HFF-Myc (cell line): Measurements from ENCODE around the gene CSTF2.

Source experiments
- DNase-seq: peaks from one replicate; pipeline ENCODE4 v3.0.0-alpha.2; 2011; ENCODE audit warnings: low read depth; ENCODE audit errors: extremely low read depth
- H3K4me3 ChIP-seq: replicated peaks from 2 replicates; pipeline ENCODE4 v1.5.1; 2011; ENCODE audit warnings: low read depth, mild to moderate bottlenecking, control low read depth, low read length
- TF ChIP-seq, protein P1 (sequence below): IDR thresholded peaks from 2 replicates; pipeline ENCODE4 v1.5.1; 2012; ENCODE audit warnings: mild to moderate bottlenecking, low read depth, low read length, control low read depth; ENCODE audit errors: missing control alignments

The CSTF2 gene

DNA sequence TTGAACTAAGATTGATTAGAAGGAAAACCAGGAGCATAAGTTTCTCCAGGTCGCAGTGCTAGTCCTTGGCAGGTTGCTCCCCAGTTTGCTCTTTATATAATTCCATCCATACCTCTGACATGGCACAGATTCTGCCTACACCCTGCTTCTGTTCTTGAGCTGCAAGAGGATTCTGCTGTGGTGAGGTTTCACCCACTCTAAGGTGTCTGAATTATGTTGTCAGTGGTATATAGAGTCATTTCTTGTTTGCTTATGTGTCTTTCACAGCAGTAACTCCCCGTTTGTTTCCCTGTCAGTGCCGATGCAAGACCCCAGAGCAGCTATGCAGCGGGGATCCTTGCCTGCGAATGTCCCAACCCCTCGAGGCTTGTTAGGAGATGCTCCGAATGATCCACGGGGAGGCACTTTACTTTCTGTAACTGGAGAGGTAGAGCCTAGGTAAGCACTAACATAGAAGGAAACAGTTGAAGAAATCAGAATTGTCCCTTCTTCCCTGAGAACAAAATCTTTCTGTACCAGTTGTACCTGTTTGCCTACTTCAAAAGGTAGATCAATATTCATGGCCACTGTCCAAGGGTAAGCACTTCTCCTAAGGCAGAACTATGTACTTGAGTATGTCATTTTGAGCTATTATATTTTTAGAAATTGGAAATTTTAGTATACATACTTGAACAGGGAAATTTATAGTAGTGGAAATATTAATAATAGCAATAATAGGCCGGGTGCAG, 11.2 kb downstream of the CSTF2 start:
- TF ChIP-seq, protein P1, sequence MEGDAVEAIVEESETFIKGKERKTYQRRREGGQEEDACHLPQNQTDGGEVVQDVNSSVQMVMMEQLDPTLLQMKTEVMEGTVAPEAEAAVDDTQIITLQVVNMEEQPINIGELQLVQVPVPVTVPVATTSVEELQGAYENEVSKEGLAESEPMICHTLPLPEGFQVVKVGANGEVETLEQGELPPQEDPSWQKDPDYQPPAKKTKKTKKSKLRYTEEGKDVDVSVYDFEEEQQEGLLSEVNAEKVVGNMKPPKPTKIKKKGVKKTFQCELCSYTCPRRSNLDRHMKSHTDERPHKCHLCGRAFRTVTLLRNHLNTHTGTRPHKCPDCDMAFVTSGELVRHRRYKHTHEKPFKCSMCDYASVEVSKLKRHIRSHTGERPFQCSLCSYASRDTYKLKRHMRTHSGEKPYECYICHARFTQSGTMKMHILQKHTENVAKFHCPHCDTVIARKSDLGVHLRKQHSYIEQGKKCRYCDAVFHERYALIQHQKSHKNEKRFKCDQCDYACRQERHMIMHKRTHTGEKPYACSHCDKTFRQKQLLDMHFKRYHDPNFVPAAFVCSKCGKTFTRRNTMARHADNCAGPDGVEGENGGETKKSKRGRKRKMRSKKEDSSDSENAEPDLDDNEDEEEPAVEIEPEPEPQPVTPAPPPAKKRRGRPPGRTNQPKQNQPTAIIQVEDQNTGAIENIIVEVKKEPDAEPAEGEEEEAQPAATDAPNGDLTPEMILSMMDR, result no peak
- DNase-seq, result no peak
- no peak overlapping the region for H3K4me3 ChIP-seq

DNA sequence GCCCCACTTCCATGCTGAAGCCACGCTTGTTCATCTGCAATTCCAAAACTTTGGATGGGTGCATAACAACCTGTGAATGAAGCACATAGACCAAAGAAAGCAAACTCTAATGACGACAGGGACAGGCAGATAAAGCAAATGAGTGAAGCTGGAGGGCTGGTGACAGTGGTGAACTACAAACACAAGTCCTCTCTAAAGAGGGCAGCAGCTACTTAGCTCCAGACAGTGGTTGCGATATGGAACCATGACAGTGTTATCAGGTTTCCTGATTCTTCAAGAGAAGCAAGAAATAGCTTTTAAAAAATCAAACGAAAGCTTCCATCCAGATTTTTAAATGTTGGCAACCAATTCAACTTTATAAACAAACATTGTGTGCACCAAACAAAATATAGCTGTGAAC, 30.1 kb downstream of the CSTF2 start:
- TF ChIP-seq, protein P1, result no peak

DNA sequence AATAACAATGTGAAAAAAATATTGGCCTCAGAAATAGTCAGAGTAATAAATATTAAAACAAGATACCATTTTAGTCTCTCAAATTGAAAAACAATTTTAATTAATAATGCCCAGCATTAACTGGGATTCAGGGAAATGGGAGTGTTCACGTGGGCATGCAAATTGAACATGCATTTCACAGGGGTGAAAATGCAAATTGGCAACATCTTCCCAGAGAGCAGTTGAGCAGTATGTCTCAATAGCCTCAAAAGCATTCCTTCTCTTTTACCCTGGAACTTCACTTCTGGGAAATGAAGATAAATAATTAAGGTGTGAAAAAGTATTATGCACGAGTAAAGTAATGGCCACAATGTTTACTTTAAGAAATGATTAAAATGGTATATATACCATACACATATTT, 32.6 kb downstream of the CSTF2 start:
- no peak overlapping the region for H3K4me3 ChIP-seq
- no peak for DNase-seq
- TF ChIP-seq, protein P1, result no peak

More for the DNA sequence above, 30.1 kb downstream of the CSTF2 start:
- no peak overlapping the region for H3K4me3 ChIP-seq
- DNase-seq, result no peak

DNA sequence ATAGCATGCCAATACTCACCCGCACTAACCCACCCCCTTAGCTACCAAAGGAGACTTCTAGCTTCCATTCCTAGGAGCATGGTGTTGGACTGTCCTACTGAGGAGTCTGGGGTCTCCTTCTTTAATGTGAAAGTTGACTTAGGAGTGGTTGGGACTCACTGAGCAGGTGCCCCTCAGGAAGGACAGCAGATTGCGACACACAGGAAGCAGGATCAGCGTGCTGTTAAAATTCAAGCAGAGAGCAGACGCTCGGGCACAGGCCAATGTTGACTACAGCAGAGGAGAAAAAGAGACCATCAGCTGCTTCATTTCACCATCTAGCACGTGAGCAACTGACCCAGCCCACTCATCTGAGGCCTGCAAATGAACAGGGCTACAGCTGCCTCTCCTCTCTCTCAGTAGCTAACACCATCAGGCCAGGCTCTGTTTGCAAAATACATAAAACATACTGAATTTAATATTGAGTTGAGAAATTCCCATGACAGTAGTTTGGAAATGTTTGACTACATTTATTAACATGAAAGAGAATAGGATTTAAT, 43.2 kb downstream of the CSTF2 start:
- TF ChIP-seq, protein P1, result no peak
- no peak overlapping the region for H3K4me3 ChIP-seq
- DNase-seq, result no peak

DNA sequence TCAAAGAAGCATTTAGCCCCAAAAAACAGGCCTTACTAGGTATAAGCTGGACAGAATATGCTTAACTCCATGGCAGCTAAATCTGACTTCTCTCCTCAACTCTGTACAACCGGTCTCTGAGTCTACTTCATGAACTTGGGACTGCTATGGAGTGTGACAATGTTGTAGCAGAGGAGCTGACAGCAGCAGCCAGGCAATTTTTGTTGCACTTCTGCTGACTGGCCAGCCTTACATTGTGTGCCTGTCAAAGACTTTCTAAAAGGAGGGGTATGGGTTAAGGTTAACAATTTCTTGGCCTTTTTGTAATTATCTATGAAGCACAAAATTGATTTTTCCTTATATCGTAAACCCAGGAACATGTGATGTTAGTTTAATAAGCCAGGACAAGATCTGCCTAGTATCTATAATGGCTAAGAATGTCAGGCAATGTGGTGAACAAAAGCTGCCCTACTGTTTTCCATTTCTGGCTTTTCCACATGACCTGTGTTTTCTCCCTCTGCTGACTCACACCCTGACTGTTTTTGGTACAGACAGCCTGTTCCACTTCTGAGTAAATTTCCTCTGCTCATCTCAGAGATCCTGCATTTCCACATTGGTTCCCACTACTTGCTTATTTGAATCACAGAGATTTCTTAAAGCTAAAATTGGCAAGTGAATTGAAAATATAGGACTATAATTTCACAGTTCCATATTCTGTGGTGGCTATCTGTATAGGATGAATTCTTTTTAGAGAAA, 44.6 kb downstream of the CSTF2 start:
- no peak overlapping the region for H3K4me3 ChIP-seq
- TF ChIP-seq, protein P1, result no peak
- peak; percentile 3 for DNase-seq

DNA sequence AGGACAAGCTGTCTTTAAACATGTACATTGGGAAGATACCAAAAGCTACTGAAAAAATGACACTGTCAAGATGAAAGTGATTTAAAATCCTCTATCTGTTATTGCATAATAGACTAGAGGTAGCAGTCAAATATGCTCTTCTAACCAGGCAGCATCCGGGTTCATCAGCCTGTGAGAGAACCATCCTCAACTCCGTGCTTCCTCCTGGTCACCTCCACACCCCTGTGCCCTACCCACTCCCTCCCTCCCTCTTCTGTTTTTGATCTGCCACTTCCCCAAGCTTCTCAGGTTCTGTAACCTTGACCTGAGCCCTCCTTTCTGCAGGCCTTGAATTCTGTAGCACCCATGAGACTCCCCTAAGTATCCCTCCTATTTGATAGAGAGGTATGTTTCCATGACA, 48.1 kb downstream of the CSTF2 start:
- TF ChIP-seq, protein P1, result no peak
- DNase-seq, result no peak

More for the DNA sequence above, 48.1 kb downstream of the CSTF2 start:
- H3K4me3 ChIP-seq, result no peak overlapping the region
